K562 (cell line): ENCODE data around the gene DDX54. TPM values are rescaled to one million over a fixed set of nuclear protein-coding genes. Genes with fewer than 3 reads are reported as not detected.
A peak's percentile ranks its signal among the peaks of the same experiment; 100 is the strongest.

Experiments
- ATAC-seq: fragments of 200-7000 bp; cut with Tn5 transposase; 3 replicates; pipeline ENCODE4 v1.9.1; 2020; ENCODE audit warnings: moderate library complexity
- BruUV-seq: library from RNA; stranded (reverse); fragments of 400-500 nt; replicated peaks from 2 replicates; lab custom pipeline; 2021; lab: Mats Ljungman, UMichigan
- CTCF ChIA-PET: fragments of 300-600 bp; formaldehyde crosslinking; extraction: SDS; loops from one replicate; lab custom pipeline; 2021; ENCODE audit warnings: low intra/inter-chr PET ratio; lab: Yijun Ruan, JAX
- POLR2A ChIA-PET: fragments of 300-600, 350-650 bp; sonication (Branson Sonifier 250); formaldehyde crosslinking; extraction: SDS; loops from one replicate; lab custom pipeline; 2021; ENCODE audit warnings: antibody characterized with exemption, inconsistent platforms; lab: Yijun Ruan, JAX
- DNase-seq, 4 experiments: peaks; one replicate each; pipeline versions ENCODE4 v3.0.0 to v3.0.0-alpha.2; 2011 to 2018; ENCODE audit warnings: low spot score in 3 of 4, mixed read lengths in 3 of 4; ENCODE audit errors: extremely low read depth in 1 of 4
- FAIRE-seq: peaks from 2 replicates; lab custom pipeline; 2011; peaks lifted over from hg19 to GRCh38; lab: Jason Lieb, UNC
- H2AFZ ChIP-seq: 2 replicates; pipeline ENCODE4 v1.6.0; 2011; ENCODE audit warnings: low read depth, low read length, control low read depth, inconsistent platforms
- H3K27ac ChIP-seq: fragments of 200-600 bp; 3 replicates; pipeline ENCODE4 v1.8.0; 2011; ENCODE audit warnings: low read depth, mild to moderate bottlenecking, control low read depth, inconsistent platforms, low read length, moderate library complexity, mixed read lengths; ENCODE audit errors: extremely low read depth
- H3K27me3 ChIP-seq, 2 experiments: fragments of 300-600 bp in 1 of 2; 2 replicates in 1 of 2; 3 replicates in 1 of 2; pipeline versions ENCODE4 v1.6.0 to v1.8.0; 2011; ENCODE audit warnings: inconsistent platforms in 2 of 2, low read length in 2 of 2, mild to moderate bottlenecking in 1 of 2, mixed read lengths in 1 of 2, moderate library complexity in 1 of 2; ENCODE audit not compliant: control insufficient read depth in 2 of 2, insufficient read depth in 2 of 2
- H3K36me3 ChIP-seq: fragments of 300-600 bp; 3 replicates; pipeline ENCODE4 v1.8.0; 2011; ENCODE audit warnings: mild to moderate bottlenecking, low read length, inconsistent platforms; ENCODE audit not compliant: control insufficient read depth, insufficient read depth
- H3K4me1 ChIP-seq, 2 experiments: fragments of 200-600 bp in 1 of 2; replicated peaks in 1 of 2; 2 replicates in 1 of 2; 3 replicates in 1 of 2; pipeline versions ENCODE4 v1.5.1 to v1.8.0; 2011; ENCODE audit warnings: inconsistent platforms in 2 of 2, low read length in 2 of 2, mild to moderate bottlenecking in 1 of 2, mixed read lengths in 1 of 2, moderate library complexity in 1 of 2; ENCODE audit not compliant: control insufficient read depth in 2 of 2, insufficient read depth in 2 of 2
- H3K4me2 ChIP-seq: 2 replicates; pipeline ENCODE4 v1.6.1; 2011; ENCODE audit warnings: low read length, control low read depth, inconsistent platforms, mixed read lengths; ENCODE audit not compliant: insufficient read depth
- H3K4me3 ChIP-seq: fragments of 200-600 bp; sonication (generic), shearing (Covaris generic); 2 replicates; pipeline ENCODE4 v1.5.1; 2016; ENCODE audit warnings: control low read depth, inconsistent platforms
- H3K79me2 ChIP-seq: fragments of 200-600 bp; 3 replicates; pipeline ENCODE4 v1.8.0; 2011; ENCODE audit warnings: low read length, inconsistent platforms; ENCODE audit not compliant: control insufficient read depth, insufficient read depth
- H3K9ac ChIP-seq, 2 experiments: 2 replicates each; pipeline versions ENCODE4 v1.6.0 to v1.6.1; 2011; ENCODE audit warnings: low read depth in 2 of 2, low read length in 2 of 2, control low read depth in 1 of 2, inconsistent platforms in 1 of 2, mild to moderate bottlenecking in 1 of 2, mixed read lengths in 1 of 2; ENCODE audit not compliant: insufficient read depth in 1 of 2
- H3K9me1 ChIP-seq: one replicate; pipeline ENCODE4 v1.6.0; 2011; ENCODE audit warnings: inconsistent platforms, mild to moderate bottlenecking, low read length, moderate library complexity; ENCODE audit not compliant: control insufficient read depth, insufficient read depth
- H3K9me3 ChIP-seq: replicated peaks from 2 replicates; pipeline ENCODE4 v1.5.1; 2011; ENCODE audit warnings: low read depth, low read length, inconsistent platforms; ENCODE audit not compliant: control insufficient read depth, insufficient read depth
- H4K20me1 ChIP-seq: replicated peaks from 2 replicates; pipeline ENCODE4 v1.6.1; 2011; ENCODE audit warnings: low read length, inconsistent platforms, mixed read lengths; ENCODE audit not compliant: control insufficient read depth, insufficient read depth
- RBM25 ChIP-seq: fragments of 200-400 bp; formaldehyde crosslinking; IDR thresholded peaks from 2 replicates; pipeline ENCODE4 v1.6.1; 2018; ENCODE audit warnings: low read length, low read depth, moderate library complexity; ENCODE audit not compliant: severe bottlenecking
- ZNF3 ChIP-seq: fragments of 250-450 bp; sonication (Bioruptor Pico); IDR thresholded peaks from 2 replicates; pipeline ENCODE4 v1.5.0; 2021; ENCODE audit warnings: mild to moderate bottlenecking, moderate library complexity
- WGBS: fragments of 100-300 bp; shearing (Covaris generic); methylation state at CpG from one replicate; pipeline ENCODE4 v1.1.6; 2016; ENCODE audit warnings: low coverage, mixed read lengths; ENCODE audit not compliant: insufficient coverage; ENCODE audit errors: missing lambda C conversion rate; 5-methylcytosine and 5-hydroxymethylcytosine counted together
- in situ Hi-C: fragments of 300-500 bp; cut with MboI; formaldehyde crosslinking; loops from 4 replicates; pipeline ENCODE4 v1.15.0; 2018; ENCODE audit warnings: inconsistent platforms, mixed read lengths
- intact Hi-C: fragments of 100-400 bp; cut with micrococcal nuclease; formaldehyde crosslinking; loops from 2 replicates; pipeline ENCODE4 v1.14.2; 2022
- polyA plus RNA-seq, 8 experiments: library from polyadenylated mRNA; depleted of rRNA in 4 of 8; stranded (reverse) in 5 of 8; unstranded in 3 of 8; fragments of >200 nt; fragmentation: Nextera tagmentation in 2 of 8; fragmentation: Illumina TruSeq in 1 of 8; extraction: Ambion mirVana in 2 of 8; extraction: Trizol in 1 of 8; gene quantifications; 2 replicates each; pipeline versions ENCODE4 v1.2.1 to v1.2.3, GENCODE V29; 2011 to 2014; ENCODE audit warnings: inconsistent platforms in 1 of 8, missing spikeins in 1 of 8
- total RNA-seq, 7 experiments: library from RNA; depleted of rRNA in 6 of 7; stranded (reverse); fragments of >200 nt in 6 of 7; fragmentation: Illumina TruSeq in 2 of 7; extraction: Trizol in 2 of 7; gene quantifications; 2 replicates each; pipeline versions ENCODE4 v1.2.1 to v1.2.3, GENCODE V29; 2011 to 2021; ENCODE audit warnings: low replicate concordance in 1 of 7
- TF ChIP-seq, protein P1 (sequence below): fragments of 450-650 bp; IDR thresholded peaks from one replicate; pipeline ENCODE4 v1.6.1; 2018; ENCODE audit warnings: mild to moderate bottlenecking, moderate library complexity; ENCODE audit not compliant: partially characterized antibody

DDX54 gene
- total and polyA plus RNA-seq, 9 of the 15 experiments (the other 6 are each of a cell fraction or from before 2014, with no cell fraction given), result 1.4 to 135 (median 51.4) TPM

DNA sequence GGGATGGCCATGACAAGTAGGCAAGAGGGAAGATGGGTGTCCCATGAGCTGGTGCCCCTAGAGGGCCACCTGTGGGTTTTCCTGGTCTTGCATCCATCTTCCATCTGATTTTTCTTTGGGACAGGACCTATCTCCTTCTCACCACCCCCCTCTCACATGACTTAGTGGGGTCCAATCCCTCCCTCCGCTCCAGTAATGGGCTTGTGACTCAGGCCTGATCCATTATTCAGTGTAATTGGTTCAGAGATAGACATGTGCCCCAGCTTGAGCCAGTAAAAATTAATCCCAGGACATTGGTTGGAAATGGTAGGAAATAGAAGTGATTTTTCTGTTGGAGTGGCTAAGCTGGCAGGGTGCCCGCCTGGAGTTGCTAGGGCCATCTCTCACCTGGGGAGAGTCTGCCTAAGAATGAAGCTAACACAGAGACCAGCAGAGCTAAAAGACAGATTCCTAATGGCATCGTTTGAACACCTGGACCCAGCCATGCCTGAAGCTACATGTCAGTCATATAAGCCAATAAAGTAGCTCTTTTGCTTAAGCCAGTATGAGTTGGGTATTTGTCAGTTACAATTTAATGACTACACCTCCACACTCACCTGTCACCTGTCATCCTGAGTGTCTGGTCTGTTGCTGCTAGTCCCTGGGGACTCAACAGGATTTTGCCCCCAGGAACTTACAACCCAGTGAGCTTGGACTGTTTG lies 64.5 kb downstream of the DDX54 start:
- DNase-seq, result no peak
- Histone ChIP-seq H2AFZ (no peak overlapping the region), H4K20me1 (no peaks in the 10 kb centered on the region; the same call in 1 of the 2 replicates), H3K4me1 (peaks cover 0 to 5% of the 10 kb centered on the region in 2 experiments; a peak in 1 of 5 replicates), H3K36me3 (no peaks in the 10 kb centered on the region), H3K9me3 (no peaks in the 10 kb centered on the region; the same call in 1 of the 2 replicates), H3K27me3 (peaks cover 3 to 21% of the 10 kb centered on the region in 2 experiments; a peak in 4 of 5 replicates), H3K9me1 (peaks cover 2% of the 10 kb centered on the region), H3K9ac (no peak overlapping the region; a peak in 1 of 4 replicates), H3K4me2 (no peak overlapping the region), H3K27ac (no peak overlapping the region), H3K79me2 (no peaks in the 10 kb centered on the region), H3K4me3 (no peak overlapping the region)
- in situ Hi-C loops, result no loop called here
- no TSS peak for BruUV-seq
- ATAC-seq, result no peak
- intact Hi-C loops, result no loop called here
- 2% methylated on average over 3 of the region's 3 CpGs for WGBS
- ChIA-PET CTCF (no interaction called here), POLR2A (interaction anchor here (0.7 to 1.0 kb wide), 2 partner anchors 13 to 419 kb away, joined by 3 read pairs; no protein-coding TSS in a partner anchor)
- TF ChIP-seq ZNF3 (CRISPR knock-in tag), result no peak
- TF ChIP-seq, protein P1, sequence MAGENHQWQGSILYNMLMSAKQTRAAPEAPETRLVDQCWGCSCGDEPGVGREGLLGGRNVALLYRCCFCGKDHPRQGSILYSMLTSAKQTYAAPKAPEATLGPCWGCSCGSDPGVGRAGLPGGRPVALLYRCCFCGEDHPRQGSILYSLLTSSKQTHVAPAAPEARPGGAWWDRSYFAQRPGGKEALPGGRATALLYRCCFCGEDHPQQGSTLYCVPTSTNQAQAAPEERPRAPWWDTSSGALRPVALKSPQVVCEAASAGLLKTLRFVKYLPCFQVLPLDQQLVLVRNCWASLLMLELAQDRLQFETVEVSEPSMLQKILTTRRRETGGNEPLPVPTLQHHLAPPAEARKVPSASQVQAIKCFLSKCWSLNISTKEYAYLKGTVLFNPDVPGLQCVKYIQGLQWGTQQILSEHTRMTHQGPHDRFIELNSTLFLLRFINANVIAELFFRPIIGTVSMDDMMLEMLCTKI, result no peak
- peak; percentile 18 for TF ChIP-seq RBM25
- FAIRE-seq, result no peak
